H9 (cell line): ENCODE data around the gene DSG2. TPM values are rescaled to one million over a fixed set of nuclear protein-coding genes. Genes with fewer than 3 reads are reported as not detected.

ENCODE experiments used
- DNase-seq: peaks from one replicate; pipeline ENCODE4 v3.0.0-alpha.2; 2017
- H2AFZ ChIP-seq: one replicate; pipeline ENCODE4 v1.6.1; 2013; ENCODE audit warnings: mild to moderate bottlenecking, low read length, control low read depth, moderate library complexity
- H2AK5ac ChIP-seq: 2 replicates; pipeline ENCODE4 v1.6.1; 2013; ENCODE audit warnings: low read length, control low read depth, mixed read lengths; ENCODE audit not compliant: insufficient read length
- H2BK120ac ChIP-seq: one replicate; pipeline ENCODE4 v1.6.1; 2013; ENCODE audit warnings: low read depth, mild to moderate bottlenecking, low read length, control low read depth, inconsistent platforms; ENCODE audit not compliant: poor library complexity, severe bottlenecking
- H2BK12ac ChIP-seq: 2 replicates; pipeline ENCODE4 v1.6.1; 2013; ENCODE audit warnings: low read length, control low read depth, mixed read lengths, low read depth; ENCODE audit not compliant: insufficient read length
- H2BK15ac ChIP-seq: 2 replicates; pipeline ENCODE4 v1.6.1; 2013; ENCODE audit warnings: low read depth, low read length, control low read depth
- H2BK20ac ChIP-seq: one replicate; pipeline ENCODE4 v1.6.1; 2013; ENCODE audit warnings: low read depth, mild to moderate bottlenecking, low read length, control low read depth, inconsistent platforms; ENCODE audit not compliant: poor library complexity, severe bottlenecking
- H2BK5ac ChIP-seq: 2 replicates; pipeline ENCODE4 v1.6.1; 2013; ENCODE audit warnings: low read length, control low read depth, mixed read lengths; ENCODE audit not compliant: insufficient read length
- H3K14ac ChIP-seq: 2 replicates; pipeline ENCODE4 v1.6.1; 2013; ENCODE audit warnings: low read length, control low read depth; ENCODE audit not compliant: insufficient read depth
- H3K18ac ChIP-seq: 2 replicates; pipeline ENCODE4 v1.6.1; 2013; ENCODE audit warnings: low read depth, mild to moderate bottlenecking, mixed read lengths, low read length, control low read depth; ENCODE audit not compliant: insufficient read length
- H3K23ac ChIP-seq: 2 replicates; pipeline ENCODE4 v1.6.1; 2013; ENCODE audit warnings: low read length, control low read depth, mixed read lengths, low read depth; ENCODE audit not compliant: insufficient read length
- H3K23me2 ChIP-seq: 2 replicates; pipeline ENCODE4 v1.6.1; 2013; ENCODE audit warnings: low read depth, mild to moderate bottlenecking, mixed read lengths, low read length, control low read depth; ENCODE audit not compliant: insufficient read length, poor library complexity, severe bottlenecking
- H3K27ac ChIP-seq: 2 replicates; pipeline ENCODE4 v1.5.1; 2013; ENCODE audit warnings: low read length, control low read depth, mixed read lengths, low read depth; ENCODE audit not compliant: insufficient read length
- H3K27me3 ChIP-seq: 2 replicates; pipeline ENCODE4 v1.6.1; 2013; ENCODE audit warnings: low read length, control low read depth, inconsistent platforms; ENCODE audit not compliant: insufficient read depth
- H3K4ac ChIP-seq: 2 replicates; pipeline ENCODE4 v1.6.1; 2013; ENCODE audit warnings: low read depth, mild to moderate bottlenecking, control low read depth, inconsistent platforms, low read length, moderate library complexity
- H3K4me1 ChIP-seq: 2 replicates; pipeline ENCODE4 v1.6.1; 2013; ENCODE audit warnings: low read length, control low read depth, inconsistent platforms; ENCODE audit not compliant: insufficient read depth
- H3K4me2 ChIP-seq: 2 replicates; pipeline ENCODE4 v1.6.1; 2013; ENCODE audit warnings: low read length, control low read depth, mixed read lengths; ENCODE audit not compliant: insufficient read length, insufficient read depth
- H3K56ac ChIP-seq: 2 replicates; pipeline ENCODE4 v1.6.1; 2013; ENCODE audit warnings: low read depth, mild to moderate bottlenecking, mixed read lengths, low read length, control low read depth; ENCODE audit not compliant: insufficient read length
- H3K79me1 ChIP-seq: 2 replicates; pipeline ENCODE4 v1.6.1; 2013; ENCODE audit warnings: low read depth, mild to moderate bottlenecking, moderate library complexity, low read length, control low read depth, inconsistent platforms; ENCODE audit not compliant: insufficient read depth, poor library complexity, severe bottlenecking
- H3K79me2 ChIP-seq: 2 replicates; pipeline ENCODE4 v1.6.1; 2013; ENCODE audit warnings: low read length, control low read depth, inconsistent platforms; ENCODE audit not compliant: insufficient read depth
- H3K9ac ChIP-seq: 2 replicates; pipeline ENCODE4 v1.6.1; 2013; ENCODE audit warnings: low read length, control low read depth, mixed read lengths; ENCODE audit not compliant: insufficient read length; ENCODE audit errors: extremely low read depth
- H3K9me3 ChIP-seq: one replicate; pipeline ENCODE4 v1.6.1; 2013; ENCODE audit warnings: low read depth, low read length, inconsistent platforms; ENCODE audit not compliant: control insufficient read depth
- H3T11ph ChIP-seq: one replicate; pipeline ENCODE4 v1.6.1; 2013; ENCODE audit warnings: mild to moderate bottlenecking, low read length, control low read depth, inconsistent platforms
- H4K20me1 ChIP-seq: one replicate; pipeline ENCODE4 v1.6.1; 2013; ENCODE audit not compliant: control insufficient read depth, insufficient read length, insufficient read depth
- H4K5ac ChIP-seq: 2 replicates; pipeline ENCODE4 v1.6.1; 2013; ENCODE audit warnings: low read depth, mild to moderate bottlenecking, mixed read lengths, low read length, control low read depth; ENCODE audit not compliant: insufficient read length
- H4K8ac ChIP-seq: replicated peaks from 2 replicates; pipeline ENCODE4 v1.6.1; 2013; ENCODE audit warnings: low read length, control low read depth, mixed read lengths, low read depth; ENCODE audit not compliant: insufficient read length
- H4K91ac ChIP-seq: 2 replicates; pipeline ENCODE4 v1.6.1; 2013; ENCODE audit warnings: low read depth, mild to moderate bottlenecking, moderate library complexity, mixed read lengths, low read length, control low read depth; ENCODE audit not compliant: insufficient read length
- H3K27ac Mint-ChIP-seq, 3 experiments: 2 replicates in 2 of 3; 3 replicates in 1 of 3; pipeline ENCODE4 v1.8.0; 2020 to 2021; ENCODE audit warnings: mixed read lengths in 3 of 3, mild to moderate bottlenecking in 1 of 3, moderate library complexity in 1 of 3
- H3K27me3 Mint-ChIP-seq: 2 replicates; pipeline ENCODE4 v1.8.0; 2021; ENCODE audit warnings: low read depth, mild to moderate bottlenecking, moderate library complexity, mixed read lengths
- H3K36me3 Mint-ChIP-seq, 3 experiments: 2 replicates in 2 of 3; 3 replicates in 1 of 3; pipeline ENCODE4 v1.8.0; 2020 to 2021; ENCODE audit warnings: low read depth in 3 of 3, mixed read lengths in 3 of 3; ENCODE audit not compliant: insufficient read depth in 1 of 3
- H3K4me1 Mint-ChIP-seq, 2 experiments: 2 replicates each; pipeline ENCODE4 v1.8.0; 2020; ENCODE audit warnings: mixed read lengths in 2 of 2
- H3K4me3 Mint-ChIP-seq, 2 experiments: 2 replicates in 1 of 2; 3 replicates in 1 of 2; pipeline ENCODE4 v1.8.0; 2020 to 2021; ENCODE audit warnings: mild to moderate bottlenecking in 2 of 2, mixed read lengths in 2 of 2, moderate library complexity in 1 of 2
- H3K9me3 Mint-ChIP-seq, 2 experiments: 2 replicates in 1 of 2; 3 replicates in 1 of 2; pipeline ENCODE4 v1.8.0; 2020; ENCODE audit warnings: mild to moderate bottlenecking in 2 of 2, mixed read lengths in 2 of 2, moderate library complexity in 1 of 2
- CTCF ChIP-seq: fragments of 200-600 bp; sonication (generic); conservative IDR thresholded peaks from 3 replicates; pipeline ENCODE4 v1.8.0; 2021; ENCODE audit warnings: antibody characterized with exemption, mild to moderate bottlenecking
- total RNA-seq: library from RNA; stranded (reverse); gene quantifications from 2 replicates; pipeline ENCODE4 v1.2.1, GENCODE V29; 2021

DSG2 gene
- total RNA-seq, 1 experiment from 2014 or later, result 107 TPM

GRCh38 chr18:31490833-31491232 lies 7.1 kb upstream of the DSG2 start:
- no peaks in the 10 kb centered on the region for H3K36me3 Mint-ChIP-seq
- Histone ChIP-seq H3K9ac (no peak overlapping the region), H3K27me3 (no peaks in the 10 kb centered on the region), H3K4me1 (no peaks in the 10 kb centered on the region), H2AK5ac (no peak overlapping the region), H2BK120ac (no peak overlapping the region), H4K20me1 (no peaks in the 10 kb centered on the region), H4K8ac (no peak overlapping the region), H3K9me3 (no peaks in the 10 kb centered on the region), H3K56ac (no peak overlapping the region), H2AFZ (no peak overlapping the region), H4K91ac (no peak overlapping the region), H3K18ac (no peak overlapping the region), H3K23me2 (no peaks in the 10 kb centered on the region), H3K27ac (no peak overlapping the region), H2BK12ac (no peak overlapping the region), H2BK15ac (no peak overlapping the region), H3K4me2 (no peak overlapping the region), H2BK20ac (no peak overlapping the region), H3K14ac (no peak overlapping the region), H2BK5ac (no peak overlapping the region), H3K79me1 (no peaks in the 10 kb centered on the region), H3K79me2 (no peaks in the 10 kb centered on the region), H4K5ac (no peak overlapping the region), H3K23ac (no peak overlapping the region), H3K4ac (no peak overlapping the region), H3T11ph (no peak overlapping the region)
- peaks cover 0 to 7% of the 10 kb centered on the region in 2 experiments; a peak in 3 of 4 replicates for H3K4me1 Mint-ChIP-seq
- DNase-seq, result no peak
- no peaks in the 10 kb centered on the region for H3K9me3 Mint-ChIP-seq
- H3K27me3 Mint-ChIP-seq, result no peaks in the 10 kb centered on the region; the same call in 1 of the 2 replicates
- TF ChIP-seq CTCF, result no peak
- no peak overlapping the region for H3K4me3 Mint-ChIP-seq
- no peak overlapping the region for H3K27ac Mint-ChIP-seq
